WTC11 (cell line): ENCODE results near the gene ANKRD18B.
"Not testable (repeated sequence)": the region's sequence is repeated elsewhere in the genome, so short reads cannot be mapped to it uniquely, and the experiment has no call there.

Experiments
- CREB1 ChIP-seq: sonication (generic); formaldehyde crosslinking; IDR thresholded peaks from 2 replicates; pipeline ENCODE4 v1.8.0; 2023; ENCODE audit warnings: mild to moderate bottlenecking, missing genetic modification reagents
- CTCF ChIP-seq: fragments of 200-600 bp; IDR thresholded peaks from 2 replicates; pipeline ENCODE4 v1.8.0; 2022; ENCODE audit warnings: antibody characterized with exemption
- IRF2 ChIP-seq: sonication (generic); formaldehyde crosslinking; IDR thresholded peaks from 2 replicates; pipeline ENCODE4 v1.8.0; 2022; ENCODE audit warnings: low read depth, missing genetic modification reagents, borderline replicate concordance
- JUN ChIP-seq: sonication (generic); formaldehyde crosslinking; IDR thresholded peaks from 2 replicates; pipeline ENCODE4 v1.8.0; 2023; ENCODE audit warnings: mild to moderate bottlenecking, missing genetic modification reagents
- NR3C1 ChIP-seq: sonication (generic); formaldehyde crosslinking; conservative IDR thresholded peaks from 2 replicates; pipeline ENCODE4 v1.8.1; 2023; ENCODE audit warnings: low read depth, mild to moderate bottlenecking, missing genetic modification reagents
- RELA ChIP-seq: sonication (generic); formaldehyde crosslinking; IDR thresholded peaks from 2 replicates; pipeline ENCODE4 v1.8.1; 2022; ENCODE audit warnings: missing genetic modification reagents, mild to moderate bottlenecking, borderline replicate concordance
- TF ChIP-seq, protein P1 (sequence below): sonication (generic); formaldehyde crosslinking; IDR thresholded peaks from 2 replicates; pipeline ENCODE4 v1.8.1; 2022; ENCODE audit warnings: low read depth, missing genetic modification reagents, borderline replicate concordance

DNA sequence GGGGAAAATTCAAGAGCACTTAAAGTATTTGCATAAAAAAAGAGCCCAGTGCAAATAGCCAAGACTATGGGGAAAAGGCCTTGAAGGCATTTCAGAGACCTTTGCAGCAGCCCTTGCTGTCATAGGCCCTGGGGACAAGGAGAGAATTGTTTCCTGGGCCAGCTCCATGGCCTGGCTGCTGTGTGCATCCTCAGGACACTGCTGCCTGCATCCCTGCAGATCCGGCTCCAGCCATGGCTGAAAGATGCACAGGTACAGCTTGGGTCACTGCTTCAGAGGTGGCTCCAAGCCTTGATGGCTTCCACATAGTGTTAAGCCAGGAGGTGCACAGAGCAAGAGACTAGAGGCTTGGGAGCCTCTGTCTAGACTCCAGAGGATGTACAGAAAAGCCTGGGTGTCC lies 55.9 kb downstream of the ANKRD18B start:
- not testable (repeated sequence) for TF ChIP-seq CREB1 (CRISPR knock-in tag); CTCF; JUN; RELA; NR3C1; IRF2 (CRISPR knock-in tag)
- TF ChIP-seq, protein P1, sequence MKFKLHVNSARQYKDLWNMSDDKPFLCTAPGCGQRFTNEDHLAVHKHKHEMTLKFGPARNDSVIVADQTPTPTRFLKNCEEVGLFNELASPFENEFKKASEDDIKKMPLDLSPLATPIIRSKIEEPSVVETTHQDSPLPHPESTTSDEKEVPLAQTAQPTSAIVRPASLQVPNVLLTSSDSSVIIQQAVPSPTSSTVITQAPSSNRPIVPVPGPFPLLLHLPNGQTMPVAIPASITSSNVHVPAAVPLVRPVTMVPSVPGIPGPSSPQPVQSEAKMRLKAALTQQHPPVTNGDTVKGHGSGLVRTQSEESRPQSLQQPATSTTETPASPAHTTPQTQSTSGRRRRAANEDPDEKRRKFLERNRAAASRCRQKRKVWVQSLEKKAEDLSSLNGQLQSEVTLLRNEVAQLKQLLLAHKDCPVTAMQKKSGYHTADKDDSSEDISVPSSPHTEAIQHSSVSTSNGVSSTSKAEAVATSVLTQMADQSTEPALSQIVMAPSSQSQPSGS (CRISPR knock-in tag): not testable (repeated sequence)
